D721Med (cell line): Measurements from ENCODE around the gene IL21R.

Source experiments
- DNase-seq: peaks from one replicate; pipeline ENCODE4 v3.0.0; 2011; ENCODE audit warnings: low spot score; ENCODE audit not compliant: insufficient read length
- FAIRE-seq: peaks from 2 replicates; lab custom pipeline; 2011; peaks lifted over from hg19 to GRCh38; lab: Jason Lieb, UNC
- CTCF ChIP-seq: IDR thresholded peaks from 2 replicates; pipeline ENCODE4 v1.5.1; 2012; ENCODE audit warnings: mild to moderate bottlenecking, control low read depth; ENCODE audit not compliant: insufficient read depth; ENCODE audit errors: missing control alignments

The IL21R gene

GRCh38 chr16:27470567-27471431 lies 68.8 kb downstream of the IL21R start:
- DNase-seq (no peak), FAIRE-seq (no peak)
- TF ChIP-seq CTCF = no peak

- TF ChIP-seq CTCF = no peak
- FAIRE-seq (no peak), DNase-seq (no peak)
Measured at GRCh38 chr16:27471661-27472060, 69.7 kb downstream of the IL21R start.

GRCh38 chr16:27472091-27473020 lies 70.4 kb downstream of the IL21R start:
- no peak for FAIRE-seq
- no peak for TF ChIP-seq CTCF

GRCh38 chr16:27473101-27473900 lies 71.3 kb downstream of the IL21R start:
- TF ChIP-seq CTCF = no peak
- DNase-seq (no peak), FAIRE-seq (no peak)

More at GRCh38 chr16:27472091-27473020, 70.4 kb downstream of the IL21R start:
- no peak for DNase-seq

GRCh38 chr16:27474041-27474440 lies 72.1 kb downstream of the IL21R start:
- FAIRE-seq = no peak
- DNase-seq = no peak
- no peak for TF ChIP-seq CTCF

- TF ChIP-seq CTCF = no peak
- DNase-seq = no peak
- FAIRE-seq = no peak
Measured at GRCh38 chr16:27474921-27475320, 72.9 kb downstream of the IL21R start.
